NCI-H1436 treated with DMSO at 0.1 percent for 48 hours (cell line): Measurements from ENCODE around the gene IL27RA.

Experiments
- DNase-seq: peaks from one replicate; lab custom pipeline; 2025; lab: John Stamatoyannopoulos, UW

The IL27RA gene

GRCh38 chr19:14089412-14089661, 57.8 kb downstream of the IL27RA start:
- no peak for DNase-seq

- DNase-seq = no peak
These were observed 58.3 kb downstream of the IL27RA start for GRCh38 chr19:14089662-14090508.

GRCh38 chr19:14090509-14091080, 59.0 kb downstream of the IL27RA start, which contains the start of gene SAMD1:
SAMD1 (minus strand) TSS chr19:14090751.
- no peak for DNase-seq

- no peak for DNase-seq
These were observed 59.7 kb downstream of the IL27RA start for GRCh38 chr19:14091081-14091812.

GRCh38 chr19:14091813-14092462, 60.4 kb downstream of the IL27RA start:
- no peak for DNase-seq

GRCh38 chr19:14093117-14093823, 61.7 kb downstream of the IL27RA start:
- DNase-seq = no peak

GRCh38 chr19:14094854-14095253, 63.3 kb downstream of the IL27RA start:
- DNase-seq = no peak

- DNase-seq = no peak
These were observed 64.9 kb downstream of the IL27RA start for GRCh38 chr19:14096272-14096992.

GRCh38 chr19:14097532-14098151, 66.1 kb downstream of the IL27RA start:
- DNase-seq = no peak

- DNase-seq = no peak
These were observed 69.5 kb downstream of the IL27RA start for GRCh38 chr19:14101003-14101545.

- DNase-seq = no peak
These were observed 70.6 kb downstream of the IL27RA start for GRCh38 chr19:14102102-14102696.

GRCh38 chr19:14102756-14103155, 71.2 kb downstream of the IL27RA start:
- no peak for DNase-seq
